CD14-positive monocyte (primary cell): ENCODE measurements around the gene SH3PXD2A. TPM values are rescaled to one million over a fixed set of nuclear protein-coding genes. Genes with fewer than 3 reads are reported as not detected.

ENCODE experiments used
- DNase-seq, 3 donors: peaks; one replicate each; pipeline ENCODE4 v3.0.0-alpha.2; 2011 to 2022
- H2AFZ ChIP-seq: 2 replicates; pipeline ENCODE4 v1.6.0; 2012; ENCODE audit warnings: mild to moderate bottlenecking, low read depth, low read length, inconsistent platforms; ENCODE audit not compliant: insufficient read depth, poor library complexity, severe bottlenecking
- H3K27ac ChIP-seq, 2 donors: 1 replicate in 1 of 2; 2 replicates in 1 of 2; pipeline ENCODE4 v1.5.1; 2012 to 2013; ENCODE audit warnings: low read length in 2 of 2, control low read depth in 1 of 2, inconsistent platforms in 1 of 2, low read depth in 1 of 2, mild to moderate bottlenecking in 1 of 2
- H3K27me3 ChIP-seq, 2 donors: one replicate each; pipeline versions ENCODE4 v1.6.0 to v1.6.1; 2011 to 2013; ENCODE audit warnings: low read length in 2 of 2; ENCODE audit not compliant: control insufficient read depth in 2 of 2, insufficient read depth in 2 of 2
- H3K36me3 ChIP-seq, 2 donors: replicated peaks in 1 of 2; 1 replicate in 1 of 2; 2 replicates in 1 of 2; pipeline versions ENCODE4 v1.5.1 to v1.6.1; 2012 to 2013; ENCODE audit warnings: low read length in 2 of 2, control low read depth in 1 of 2, inconsistent platforms in 1 of 2, mild to moderate bottlenecking in 1 of 2; ENCODE audit not compliant: insufficient read depth in 2 of 2, control insufficient read depth in 1 of 2
- H3K4me1 ChIP-seq, 2 donors: 1 replicate in 1 of 2; 2 replicates in 1 of 2; pipeline versions ENCODE4 v1.5.1 to v1.6.1; 2012 to 2013; ENCODE audit warnings: low read length in 2 of 2, control low read depth in 1 of 2, inconsistent platforms in 1 of 2, mild to moderate bottlenecking in 1 of 2, moderate library complexity in 1 of 2; ENCODE audit not compliant: insufficient read depth in 2 of 2, control insufficient read depth in 1 of 2
- H3K4me2 ChIP-seq: replicated peaks from 2 replicates; pipeline ENCODE3; 2012; ENCODE audit warnings: low read length, moderate library complexity, mild to moderate bottlenecking; ENCODE audit not compliant: poor library complexity, severe bottlenecking; ENCODE audit errors: extremely low read depth
- H3K4me3 ChIP-seq, 3 experiments: fragments of 200-600 bp in 1 of 3; sonication (generic) in 1 of 3; replicated peaks in 1 of 3; 1 replicate in 2 of 3; 2 replicates in 1 of 3; pipeline ENCODE4 v1.5.1; 2011 to 2013; ENCODE audit warnings: low read length in 3 of 3, mild to moderate bottlenecking in 3 of 3, control low read depth in 2 of 3, low read depth in 2 of 3, inconsistent platforms in 1 of 3, moderate library complexity in 1 of 3
- H3K79me2 ChIP-seq: 2 replicates; pipeline ENCODE4 v1.6.0; 2012; ENCODE audit warnings: mild to moderate bottlenecking, control low read depth, inconsistent platforms, low read length, moderate library complexity; ENCODE audit not compliant: insufficient read depth
- H3K9ac ChIP-seq: 2 replicates; pipeline ENCODE4 v1.6.0; 2017; ENCODE audit warnings: low read length, mild to moderate bottlenecking; ENCODE audit not compliant: insufficient read depth, poor library complexity, severe bottlenecking
- H3K9me3 ChIP-seq, 2 donors: replicated peaks in 1 of 2; 1 replicate in 1 of 2; 2 replicates in 1 of 2; pipeline versions ENCODE4 v1.5.1 to v1.6.1; 2012 to 2013; ENCODE audit warnings: low read length in 2 of 2, control low read depth in 1 of 2; ENCODE audit not compliant: control insufficient read depth in 1 of 2, insufficient read depth in 1 of 2
- H4K20me1 ChIP-seq: 2 replicates; pipeline ENCODE4 v1.6.0; 2012; ENCODE audit warnings: mild to moderate bottlenecking, low read length, control low read depth, moderate library complexity; ENCODE audit not compliant: insufficient read depth
- H3K27ac Mint-ChIP-seq, 7 donors: one replicate each; pipeline ENCODE4 v1.8.0; 2020; ENCODE audit warnings: mild to moderate bottlenecking in 7 of 7, mixed read lengths in 7 of 7, moderate library complexity in 6 of 7, inconsistent platforms in 2 of 7
- H3K27me3 Mint-ChIP-seq, 3 donors: one replicate each; pipeline ENCODE4 v1.8.0; 2021 to 2022; ENCODE audit warnings: low read depth in 3 of 3, mild to moderate bottlenecking in 3 of 3, mixed read lengths in 3 of 3, moderate library complexity in 3 of 3, inconsistent platforms in 1 of 3
- H3K36me3 Mint-ChIP-seq, 2 donors: one replicate each; pipeline ENCODE4 v1.8.0; 2020; ENCODE audit warnings: mixed read lengths in 2 of 2, inconsistent platforms in 1 of 2, mild to moderate bottlenecking in 1 of 2
- H3K4me1 Mint-ChIP-seq: one replicate; pipeline ENCODE4 v1.8.0; 2020; ENCODE audit warnings: mild to moderate bottlenecking, mixed read lengths
- H3K4me3 Mint-ChIP-seq, 2 donors: one replicate each; pipeline ENCODE4 v1.8.0; 2020; ENCODE audit warnings: mild to moderate bottlenecking in 2 of 2, mixed read lengths in 2 of 2, moderate library complexity in 1 of 2
- H3K9me3 Mint-ChIP-seq, 7 donors: one replicate each; pipeline ENCODE4 v1.8.0; 2020 to 2022; ENCODE audit warnings: mixed read lengths in 7 of 7, mild to moderate bottlenecking in 6 of 7, moderate library complexity in 6 of 7, inconsistent platforms in 2 of 7
- CTCF ChIP-seq: fragments of 200-600 bp; IDR thresholded peaks from one replicate; pipeline ENCODE4 v1.8.0; 2022; ENCODE audit warnings: antibody characterized with exemption, mild to moderate bottlenecking
- WGBS: methylation state at CpG from one replicate; pipeline ENCODE4 v1.1.5; 2013; ENCODE audit warnings: missing lambda C conversion rate; ENCODE audit not compliant: insufficient coverage; 5-methylcytosine and 5-hydroxymethylcytosine counted together
- intact Hi-C, 2 donors: fragments of 100-400 bp; cut with micrococcal nuclease; formaldehyde crosslinking; loops; one replicate each; pipeline versions ENCODE4 v1.15.0 to v1.15.1; 2023
- polyA plus RNA-seq, 3 donors: library from polyadenylated mRNA; depleted of rRNA in 1 of 3; unstranded in 2 of 3; stranded (reverse) in 1 of 3; fragments of 300-500 nt in 2 of 3; fragments of >200 nt in 1 of 3; fragmentation: Illumina TruSeq in 2 of 3; gene quantifications; 1 replicate in 2 of 3; 2 replicates in 1 of 3; pipeline ENCODE4 v1.2.3, GENCODE V29; 2012 to 2021

The SH3PXD2A gene
- polyA plus RNA-seq, 3 donors = 0.01 to 0.76 (median 0.05) TPM

GRCh38 chr10:103739039-103739764 is 116.2 kb downstream of the SH3PXD2A start:
- Histone ChIP-seq H2AFZ (no peak overlapping the region), H3K4me2 (no peak overlapping the region), H3K4me3 (no peak overlapping the region), H3K27me3 (no peaks in the 10 kb centered on the region), H3K4me1 (no peaks in the 10 kb centered on the region), H3K79me2 (no peaks in the 10 kb centered on the region), H4K20me1 (no peaks in the 10 kb centered on the region), H3K9me3 (no peaks in the 10 kb centered on the region), H3K36me3 (no peaks in the 10 kb centered on the region), H3K27ac (no peak overlapping the region), H3K9ac (no peak overlapping the region)
- no peak for TF ChIP-seq CTCF
- H3K4me3 Mint-ChIP-seq = no peak overlapping the region
- H3K4me1 Mint-ChIP-seq = no peaks in the 10 kb centered on the region
- intact Hi-C loops = no loop called here
- no peaks in the 10 kb centered on the region for H3K9me3 Mint-ChIP-seq
- WGBS = 92% methylated on average over 10 of the region's 13 CpGs
- H3K27ac Mint-ChIP-seq = no peak overlapping the region
- peaks cover 3 to 6% (median 6%) of the 10 kb centered on the region in 3 donors for H3K27me3 Mint-ChIP-seq
- DNase-seq = no peak
- H3K36me3 Mint-ChIP-seq = no peaks in the 10 kb centered on the region

DNA sequence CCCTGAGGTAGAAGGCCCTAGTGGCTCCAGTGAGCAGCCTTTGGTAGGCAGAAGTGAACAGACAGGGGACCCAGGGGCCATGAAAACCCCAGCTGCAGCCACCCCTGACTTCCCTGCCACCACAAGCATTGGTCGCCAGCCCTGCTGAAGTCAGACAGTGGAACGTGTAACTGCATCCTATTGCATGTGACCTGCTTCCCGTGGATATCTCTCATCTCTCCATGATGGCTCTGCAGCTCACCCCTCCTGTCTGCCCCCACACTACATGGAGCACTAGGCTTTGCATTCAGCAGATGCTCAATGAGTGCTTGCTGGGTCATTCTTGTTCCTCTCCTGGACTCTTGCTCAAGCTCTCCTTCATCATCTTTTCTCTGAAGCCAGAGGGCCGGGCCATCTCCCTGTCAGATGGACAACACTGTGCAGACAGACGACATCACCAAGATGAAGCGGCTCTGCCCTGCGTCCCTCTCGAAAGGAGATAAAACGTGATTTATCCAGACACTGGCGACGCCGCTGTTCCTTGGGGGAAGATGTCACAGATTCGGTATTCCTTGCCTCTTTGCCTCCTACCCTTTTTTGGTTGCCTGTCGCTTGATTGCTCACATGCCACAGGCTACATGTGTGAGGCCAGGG is 117.5 kb downstream of the SH3PXD2A start:
- no peak overlapping the region for H3K4me3 ChIP-seq
- H3K4me3 Mint-ChIP-seq = no peak overlapping the region
- H3K27ac Mint-ChIP-seq = no peak overlapping the region
- no peak overlapping the region for H2AFZ ChIP-seq
- H3K27me3 ChIP-seq = no peaks in the 10 kb centered on the region
- H3K9ac ChIP-seq = no peak overlapping the region
- no peaks in the 10 kb centered on the region for H3K9me3 ChIP-seq
- H3K9me3 Mint-ChIP-seq = no peaks in the 10 kb centered on the region
- H3K27ac ChIP-seq = no peak overlapping the region
- no peaks in the 10 kb centered on the region for H3K36me3 ChIP-seq
- no peaks in the 10 kb centered on the region for H3K4me1 Mint-ChIP-seq
- DNase-seq = no peak
- 94% methylated on average over 14 of the region's 14 CpGs for WGBS
- H4K20me1 ChIP-seq = no peaks in the 10 kb centered on the region
- H3K36me3 Mint-ChIP-seq = no peaks in the 10 kb centered on the region
- intact Hi-C loops = no loop called here
- H3K4me1 ChIP-seq = no peaks in the 10 kb centered on the region
- H3K27me3 Mint-ChIP-seq = peaks cover 4 to 7% (median 6%) of the 10 kb centered on the region in 3 donors
- H3K4me2 ChIP-seq = no peak overlapping the region
- no peaks in the 10 kb centered on the region for H3K79me2 ChIP-seq
- no peak for TF ChIP-seq CTCF
